HepG2 (cell line): Measurements from ENCODE around the gene SOAT2. TPM values are rescaled to one million over a fixed set of nuclear protein-coding genes. Genes with fewer than 3 reads are reported as not detected.
A peak's percentile ranks its signal among the peaks of the same experiment; 100 is the strongest.

Experiments
- BCL6 ChIP-seq: IDR thresholded peaks from 2 replicates; pipeline ENCODE4 v1.6.1; 2016; ENCODE audit warnings: missing genetic modification reagents, missing compliant biosample characterization
- CEBPB ChIP-seq: IDR thresholded peaks from 2 replicates; pipeline ENCODE4 v1.6.1; 2011; ENCODE audit warnings: low read depth, low read length, improper control_type of control experiment, borderline replicate concordance
- GLI4 ChIP-seq: sonication (generic); formaldehyde crosslinking; IDR thresholded peaks from 2 replicates; pipeline ENCODE4 v1.5.1; 2020; ENCODE audit warnings: missing genetic modification reagents, mild to moderate bottlenecking, moderate library complexity, borderline replicate concordance
- MYC ChIP-seq: sonication (generic); formaldehyde crosslinking; IDR thresholded peaks from 2 replicates; pipeline ENCODE4 v1.9.0; 2021; ENCODE audit warnings: missing genetic modification reagents, borderline replicate concordance
- NCOA1 ChIP-seq: sonication (generic); formaldehyde crosslinking; IDR thresholded peaks from 2 replicates; pipeline ENCODE4 v1.9.0; 2021; ENCODE audit warnings: missing genetic modification reagents
- PPARG ChIP-seq: conservative IDR thresholded peaks from 2 replicates; pipeline ENCODE4 v1.6.1; 2016; ENCODE audit warnings: missing biosample characterization, missing genetic modification reagents
- SALL1 ChIP-seq: sonication (generic); formaldehyde crosslinking; IDR thresholded peaks from 2 replicates; pipeline ENCODE4 v1.8.0; 2022; ENCODE audit warnings: mild to moderate bottlenecking, missing genetic modification reagents
- SMC3 ChIP-seq: IDR thresholded peaks from 2 replicates; pipeline ENCODE4 v1.6.1; 2011; ENCODE audit warnings: low read length, improper control_type of control experiment
- SP1 ChIP-seq, 2 experiments: fragments of 450-650 bp in 1 of 2; sonication (generic) in 1 of 2; formaldehyde crosslinking in 1 of 2; IDR thresholded peaks; 2 replicates each; pipeline versions ENCODE4 v1.4.0 to v1.6.1; 2016 to 2020; ENCODE audit warnings: missing genetic modification reagents in 1 of 2
- SRY ChIP-seq: sonication (generic); formaldehyde crosslinking; IDR thresholded peaks from 2 replicates; pipeline ENCODE4 v1.8.0; 2022; ENCODE audit warnings: mild to moderate bottlenecking, missing genetic modification reagents
- TCF7L2 ChIP-seq: IDR thresholded peaks from 2 replicates; pipeline ENCODE4 v1.6.1; 2011; ENCODE audit warnings: mild to moderate bottlenecking, low read depth, low read length, moderate library complexity
- TSC22D2 ChIP-seq: sonication (generic); formaldehyde crosslinking; IDR thresholded peaks from 2 replicates; pipeline ENCODE4 v1.5.1; 2020; ENCODE audit warnings: missing genetic modification reagents, mild to moderate bottlenecking, borderline replicate concordance
- ZNF484 ChIP-seq: sonication (generic); formaldehyde crosslinking; IDR thresholded peaks from 2 replicates; pipeline ENCODE4 v1.5.1; 2020; ENCODE audit warnings: mild to moderate bottlenecking, low read depth, missing genetic modification reagents, borderline replicate concordance
- ZNF737 ChIP-seq: sonication (generic); formaldehyde crosslinking; IDR thresholded peaks from 2 replicates; pipeline ENCODE4 v1.5.0; 2020; ENCODE audit warnings: missing genetic modification reagents, mild to moderate bottlenecking, borderline replicate concordance
- polyA plus RNA-seq, 8 experiments: library from polyadenylated mRNA; depleted of rRNA in 3 of 8; stranded (reverse) in 7 of 8; unstranded in 1 of 8; fragments of >200 nt; fragmentation: Illumina TruSeq in 4 of 8; extraction: Trizol in 4 of 8; gene quantifications; 2 replicates each; pipeline versions ENCODE4 v1.2.1 to v1.2.3, GENCODE V29; 2011 to 2016; ENCODE audit warnings: low read depth in 4 of 8, missing spikeins in 1 of 8, mixed read lengths in 1 of 8; ENCODE audit not compliant: insufficient read depth in 1 of 8
- total RNA-seq, 5 experiments: library from RNA; depleted of rRNA; stranded (reverse); fragments of >200 nt; fragmentation: Illumina TruSeq; extraction: Trizol; gene quantifications; 2 replicates each; pipeline ENCODE4 v1.2.3, GENCODE V29; 2016; ENCODE audit warnings: low read depth in 1 of 5
- TF ChIP-seq, protein P1 (sequence below): sonication (generic); formaldehyde crosslinking; IDR thresholded peaks from 2 replicates; pipeline ENCODE4 v1.4.0; 2020; ENCODE audit warnings: missing genetic modification reagents
- TF ChIP-seq, protein P2 (sequence below): sonication (generic); formaldehyde crosslinking; IDR thresholded peaks from 2 replicates; pipeline ENCODE4 v1.4.0; 2020; ENCODE audit warnings: missing genetic modification reagents
- TF ChIP-seq, protein P3 (sequence below): sonication (generic); formaldehyde crosslinking; IDR thresholded peaks from 2 replicates; pipeline ENCODE4 v1.8.1; 2023; ENCODE audit warnings: mild to moderate bottlenecking, missing genetic modification reagents, borderline replicate concordance
- TF ChIP-seq, protein P4 (sequence below): sonication (generic); formaldehyde crosslinking; IDR thresholded peaks from 2 replicates; pipeline ENCODE4 v1.4.0; 2020; ENCODE audit warnings: missing genetic modification reagents
- TF ChIP-seq, protein P5 (sequence below): sonication (generic); formaldehyde crosslinking; IDR thresholded peaks from 2 replicates; pipeline ENCODE4 v1.4.0; 2020; ENCODE audit warnings: mild to moderate bottlenecking, low read depth, missing genetic modification reagents
- TF ChIP-seq, protein P6 (sequence below): sonication (generic); formaldehyde crosslinking; IDR thresholded peaks from 2 replicates; pipeline ENCODE4 v1.5.1; 2020; ENCODE audit warnings: missing genetic modification reagents, mild to moderate bottlenecking, borderline replicate concordance

Gene SOAT2
- total and polyA plus RNA-seq, 2 of the 13 experiments (the other 11 are each of a cell fraction or from before 2014, with no cell fraction given) = 14.9 to 108 TPM

DNA sequence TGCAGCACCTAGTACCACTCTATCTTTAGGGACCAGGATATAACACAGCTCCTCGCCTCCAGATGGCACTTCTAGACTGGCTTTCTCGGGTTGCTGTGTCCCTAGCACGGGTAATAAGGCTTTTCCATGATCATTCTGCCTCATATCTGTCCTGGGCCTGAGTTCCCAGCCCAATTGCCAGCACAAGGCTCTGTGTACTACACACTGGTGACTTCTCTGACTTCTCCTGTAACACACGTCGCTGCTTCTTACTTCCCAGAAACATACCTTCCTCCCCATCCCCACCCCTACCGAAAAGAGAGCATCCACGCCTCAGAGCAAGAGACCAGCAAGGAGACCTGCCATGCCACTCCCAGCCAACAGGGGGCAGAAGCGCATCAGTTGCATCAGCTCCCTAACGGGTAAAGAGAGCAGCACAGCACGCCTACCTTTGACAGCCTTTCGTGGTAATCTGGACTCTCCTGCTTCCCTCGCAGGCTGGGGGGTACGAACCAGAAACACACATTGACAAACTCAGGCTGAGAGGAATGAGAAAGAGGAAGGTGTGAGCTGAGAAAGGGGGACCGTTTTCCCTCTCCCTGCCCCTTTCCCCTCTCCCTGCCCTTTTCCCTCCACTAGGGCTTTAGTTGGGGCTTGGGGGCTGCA lies 56.0 kb downstream of the SOAT2 start (continued):
- TF ChIP-seq, protein P1, sequence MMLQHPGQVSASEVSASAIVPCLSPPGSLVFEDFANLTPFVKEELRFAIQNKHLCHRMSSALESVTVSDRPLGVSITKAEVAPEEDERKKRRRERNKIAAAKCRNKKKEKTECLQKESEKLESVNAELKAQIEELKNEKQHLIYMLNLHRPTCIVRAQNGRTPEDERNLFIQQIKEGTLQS = peak; percentile 73
- TF ChIP-seq ZNF484 (CRISPR knock-in tag) (no peak), ZNF737 (CRISPR knock-in tag) (no peak), SRY (CRISPR knock-in tag) (no peak), TCF7L2 (no peak), SALL1 (CRISPR knock-in tag) (peak; percentile 67; the same call in 1 of the 2 replicates), MYC (CRISPR knock-in tag) (peak; percentile 57; the same call in 1 of the 2 replicates), CEBPB (peak; percentile 43; the same call in 1 of the 2 replicates), BCL6 (CRISPR knock-in tag) (0 out of 2 replicates have a peak, but pooled peaks have one; percentile 16), SP1 (IDR thresholded peaks at IDR 0.05) (no peak), SP1 (CRISPR knock-in tag; IDR thresholded peaks at IDR 0.05) (no peak), GLI4 (CRISPR knock-in tag) (no peak), NCOA1 (CRISPR knock-in tag) (no peak), PPARG (0 out of 2 replicates have a peak, but pooled peaks have one; percentile 25), TSC22D2 (0 out of 2 replicates have a peak, but pooled peaks have one; percentile 34), SMC3 (peak; percentile 75)
- TF ChIP-seq, protein P2, sequence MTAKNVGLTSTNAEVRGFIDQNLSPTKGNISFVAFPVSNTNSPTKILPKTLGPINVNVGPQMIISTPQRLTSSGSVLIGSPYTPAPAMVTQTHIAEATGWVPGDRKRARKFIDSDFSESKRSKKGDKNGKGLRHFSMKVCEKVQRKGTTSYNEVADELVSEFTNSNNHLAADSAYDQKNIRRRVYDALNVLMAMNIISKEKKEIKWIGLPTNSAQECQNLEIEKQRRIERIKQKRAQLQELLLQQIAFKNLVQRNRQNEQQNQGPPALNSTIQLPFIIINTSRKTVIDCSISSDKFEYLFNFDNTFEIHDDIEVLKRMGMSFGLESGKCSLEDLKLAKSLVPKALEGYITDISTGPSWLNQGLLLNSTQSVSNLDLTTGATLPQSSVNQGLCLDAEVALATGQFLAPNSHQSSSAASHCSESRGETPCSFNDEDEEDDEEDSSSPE (CRISPR knock-in tag) = 0 out of 2 replicates have a peak, but pooled peaks have one; percentile 20
- TF ChIP-seq, protein P3, sequence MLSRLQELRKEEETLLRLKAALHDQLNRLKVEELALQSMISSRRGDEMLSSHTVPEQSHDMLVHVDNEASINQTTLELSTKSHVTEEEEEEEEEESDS (CRISPR knock-in tag) = no peak
- TF ChIP-seq, protein P4, sequence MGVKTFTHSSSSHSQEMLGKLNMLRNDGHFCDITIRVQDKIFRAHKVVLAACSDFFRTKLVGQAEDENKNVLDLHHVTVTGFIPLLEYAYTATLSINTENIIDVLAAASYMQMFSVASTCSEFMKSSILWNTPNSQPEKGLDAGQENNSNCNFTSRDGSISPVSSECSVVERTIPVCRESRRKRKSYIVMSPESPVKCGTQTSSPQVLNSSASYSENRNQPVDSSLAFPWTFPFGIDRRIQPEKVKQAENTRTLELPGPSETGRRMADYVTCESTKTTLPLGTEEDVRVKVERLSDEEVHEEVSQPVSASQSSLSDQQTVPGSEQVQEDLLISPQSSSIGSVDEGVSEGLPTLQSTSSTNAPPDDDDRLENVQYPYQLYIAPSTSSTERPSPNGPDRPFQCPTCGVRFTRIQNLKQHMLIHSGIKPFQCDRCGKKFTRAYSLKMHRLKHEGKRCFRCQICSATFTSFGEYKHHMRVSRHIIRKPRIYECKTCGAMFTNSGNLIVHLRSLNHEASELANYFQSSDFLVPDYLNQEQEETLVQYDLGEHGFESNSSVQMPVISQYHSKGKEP (CRISPR knock-in tag) = no peak
- TF ChIP-seq, protein P5, sequence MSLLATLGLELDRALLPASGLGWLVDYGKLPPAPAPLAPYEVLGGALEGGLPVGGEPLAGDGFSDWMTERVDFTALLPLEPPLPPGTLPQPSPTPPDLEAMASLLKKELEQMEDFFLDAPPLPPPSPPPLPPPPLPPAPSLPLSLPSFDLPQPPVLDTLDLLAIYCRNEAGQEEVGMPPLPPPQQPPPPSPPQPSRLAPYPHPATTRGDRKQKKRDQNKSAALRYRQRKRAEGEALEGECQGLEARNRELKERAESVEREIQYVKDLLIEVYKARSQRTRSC (CRISPR knock-in tag) = 0 out of 2 replicates have a peak, but pooled peaks have one; percentile 75
- TF ChIP-seq, protein P6, sequence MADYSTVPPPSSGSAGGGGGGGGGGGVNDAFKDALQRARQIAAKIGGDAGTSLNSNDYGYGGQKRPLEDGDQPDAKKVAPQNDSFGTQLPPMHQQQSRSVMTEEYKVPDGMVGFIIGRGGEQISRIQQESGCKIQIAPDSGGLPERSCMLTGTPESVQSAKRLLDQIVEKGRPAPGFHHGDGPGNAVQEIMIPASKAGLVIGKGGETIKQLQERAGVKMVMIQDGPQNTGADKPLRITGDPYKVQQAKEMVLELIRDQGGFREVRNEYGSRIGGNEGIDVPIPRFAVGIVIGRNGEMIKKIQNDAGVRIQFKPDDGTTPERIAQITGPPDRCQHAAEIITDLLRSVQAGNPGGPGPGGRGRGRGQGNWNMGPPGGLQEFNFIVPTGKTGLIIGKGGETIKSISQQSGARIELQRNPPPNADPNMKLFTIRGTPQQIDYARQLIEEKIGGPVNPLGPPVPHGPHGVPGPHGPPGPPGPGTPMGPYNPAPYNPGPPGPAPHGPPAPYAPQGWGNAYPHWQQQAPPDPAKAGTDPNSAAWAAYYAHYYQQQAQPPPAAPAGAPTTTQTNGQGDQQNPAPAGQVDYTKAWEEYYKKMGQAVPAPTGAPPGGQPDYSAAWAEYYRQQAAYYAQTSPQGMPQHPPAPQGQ (CRISPR knock-in tag) = no peak
